H1 (cell line): ENCODE results near the gene SPON2. TPM values are rescaled to one million over a fixed set of nuclear protein-coding genes. Genes with fewer than 3 reads are reported as not detected.

ENCODE experiments used
- CTCF ChIA-PET: fragments of 300-600 bp; sonication (Branson Sonifier 250); formaldehyde crosslinking; loops from one replicate; lab custom pipeline; 2021; ENCODE audit not compliant: partially characterized antibody; lab: Charles Lee
- POLR2A ChIA-PET: fragments of 300-600 bp; sonication (Branson Sonifier 250); formaldehyde crosslinking; loops from one replicate; lab custom pipeline; 2021; ENCODE audit warnings: inconsistent platforms; ENCODE audit not compliant: partially characterized antibody; lab: Charles Lee
- DNase-seq, 2 experiments: peaks; one replicate each; pipeline versions ENCODE4 v3.0.0 to v3.0.0-alpha.2; 2010 to 2022; ENCODE audit warnings: low spot score in 2 of 2, low read depth in 1 of 2, mixed read lengths in 1 of 2
- FAIRE-seq: peaks from 2 replicates; lab custom pipeline; 2011; peaks lifted over from hg19 to GRCh38; lab: Jason Lieb, UNC
- H2AFZ ChIP-seq: 2 replicates; pipeline ENCODE4 v1.8.1; 2012; ENCODE audit warnings: low read length, inconsistent platforms
- H2AK5ac ChIP-seq: 2 replicates; pipeline ENCODE4 v1.6.1; 2013; ENCODE audit warnings: low read depth, low read length
- H2BK120ac ChIP-seq: replicated peaks from 2 replicates; pipeline ENCODE3; 2013; ENCODE audit warnings: low read depth, low read length, inconsistent platforms
- H2BK12ac ChIP-seq: 2 replicates; pipeline ENCODE4 v1.6.1; 2013; ENCODE audit warnings: low read depth, low read length
- H2BK15ac ChIP-seq: 2 replicates; pipeline ENCODE4 v1.6.1; 2013; ENCODE audit warnings: low read length
- H2BK20ac ChIP-seq: 2 replicates; pipeline ENCODE4 v1.6.1; 2013; ENCODE audit warnings: low read length
- H2BK5ac ChIP-seq: 2 replicates; pipeline ENCODE4 v1.6.1; 2013; ENCODE audit warnings: low read depth, low read length
- H3K14ac ChIP-seq: 2 replicates; pipeline ENCODE4 v1.6.1; 2013; ENCODE audit warnings: inconsistent platforms; ENCODE audit not compliant: insufficient read length
- H3K18ac ChIP-seq: 2 replicates; pipeline ENCODE4 v1.6.1; 2013; ENCODE audit warnings: low read length; ENCODE audit errors: extremely low read depth
- H3K23ac ChIP-seq: 2 replicates; pipeline ENCODE4 v1.6.1; 2013; ENCODE audit warnings: inconsistent platforms; ENCODE audit not compliant: insufficient read length
- H3K23me2 ChIP-seq: 2 replicates; pipeline ENCODE4 v1.6.1; 2013; ENCODE audit warnings: low read depth, low read length
- H3K27ac ChIP-seq: 2 replicates; pipeline ENCODE4 v1.6.1; 2011; ENCODE audit warnings: low read depth, low read length, inconsistent platforms
- H3K27me3 ChIP-seq, 4 experiments: replicated peaks in 1 of 4; 1 replicate in 1 of 4; 2 replicates in 3 of 4; pipeline versions ENCODE4 v1.6.1 to v1.8.1; 2011 to 2013; ENCODE audit warnings: low read length in 3 of 4, mild to moderate bottlenecking in 3 of 4, inconsistent platforms in 2 of 4, mixed read lengths in 2 of 4, moderate library complexity in 1 of 4; ENCODE audit not compliant: control insufficient read depth in 3 of 4, insufficient read depth in 3 of 4; ENCODE audit errors: extremely low read depth in 1 of 4
- H3K36me3 ChIP-seq, 4 experiments: 2 replicates each; pipeline versions ENCODE4 v1.6.1 to v1.8.1; 2011 to 2013; ENCODE audit warnings: mild to moderate bottlenecking in 4 of 4, low read length in 3 of 4, moderate library complexity in 2 of 4, control low read depth in 1 of 4, inconsistent platforms in 1 of 4; ENCODE audit not compliant: insufficient read depth in 4 of 4, control insufficient read depth in 2 of 4
- H3K4ac ChIP-seq: replicated peaks from 2 replicates; pipeline ENCODE3; 2013; ENCODE audit warnings: low read length, low read depth, mixed read lengths, inconsistent platforms; ENCODE audit not compliant: insufficient read length
- H3K4me1 ChIP-seq, 4 experiments: replicated peaks in 1 of 4; 1 replicate in 1 of 4; 2 replicates in 3 of 4; pipeline versions ENCODE4 v1.6.1 to v1.8.1; 2011 to 2013; ENCODE audit warnings: low read length in 3 of 4, inconsistent platforms in 2 of 4, mixed read lengths in 1 of 4; ENCODE audit not compliant: insufficient read depth in 4 of 4, control insufficient read depth in 3 of 4
- H3K4me2 ChIP-seq, 2 experiments: 2 replicates each; pipeline versions ENCODE4 v1.6.1 to v1.8.1; 2011 to 2013; ENCODE audit warnings: low read depth in 2 of 2, low read length in 2 of 2, control low read depth in 1 of 2, inconsistent platforms in 1 of 2, mild to moderate bottlenecking in 1 of 2; ENCODE audit not compliant: insufficient read depth in 1 of 2
- H3K4me3 ChIP-seq, 4 experiments: fragments of 200-600, 300-600 bp in 1 of 4; sonication (generic), shearing (Covaris generic), sonication (Bioruptor Twin) in 1 of 4; 2 replicates each; pipeline versions ENCODE4 v1.5.1 to v1.8.1; 2011 to 2016; ENCODE audit warnings: low read length in 4 of 4, low read depth in 3 of 4, control low read depth in 2 of 4, inconsistent platforms in 2 of 4, mild to moderate bottlenecking in 2 of 4, mixed read lengths in 1 of 4, moderate library complexity in 1 of 4; ENCODE audit not compliant: insufficient read depth in 2 of 4; ENCODE audit errors: extremely low read depth in 1 of 4
- H3K56ac ChIP-seq: replicated peaks from 2 replicates; pipeline ENCODE3; 2013; ENCODE audit warnings: low read depth, mild to moderate bottlenecking, mixed read lengths, low read length, inconsistent platforms; ENCODE audit not compliant: insufficient read length
- H3K79me1 ChIP-seq: 2 replicates; pipeline ENCODE4 v1.6.1; 2013; ENCODE audit warnings: low read depth, low read length, control low read depth
- H3K79me2 ChIP-seq, 2 experiments: 2 replicates each; pipeline versions ENCODE4 v1.6.1 to v1.8.1; 2012 to 2013; ENCODE audit warnings: low read length in 2 of 2, mild to moderate bottlenecking in 2 of 2, inconsistent platforms in 1 of 2; ENCODE audit not compliant: insufficient read depth in 2 of 2, control insufficient read depth in 1 of 2
- H3K9ac ChIP-seq, 4 experiments: replicated peaks in 1 of 4; 1 replicate in 1 of 4; 2 replicates in 3 of 4; pipeline versions ENCODE4 v1.6.1 to v1.8.1; 2011 to 2013; ENCODE audit warnings: low read depth in 3 of 4, low read length in 3 of 4, control low read depth in 2 of 4, mild to moderate bottlenecking in 2 of 4, moderate library complexity in 2 of 4, inconsistent platforms in 1 of 4; ENCODE audit errors: extremely low read depth in 1 of 4
- H3K9me3 ChIP-seq, 2 experiments: 2 replicates each; pipeline versions ENCODE4 v1.6.1 to v1.8.1; 2012 to 2013; ENCODE audit warnings: mild to moderate bottlenecking in 2 of 2, moderate library complexity in 2 of 2, control low read depth in 1 of 2, inconsistent platforms in 1 of 2, low read depth in 1 of 2, low read length in 1 of 2, mixed read lengths in 1 of 2; ENCODE audit not compliant: insufficient read depth in 2 of 2
- H4K20me1 ChIP-seq, 2 experiments: replicated peaks in 1 of 2; 2 replicates each; pipeline versions ENCODE3 to v1.8.1; 2011 to 2013; ENCODE audit warnings: inconsistent platforms in 2 of 2, low read length in 2 of 2, mild to moderate bottlenecking in 1 of 2; ENCODE audit not compliant: insufficient read depth in 2 of 2, control insufficient read depth in 1 of 2
- H4K5ac ChIP-seq: 2 replicates; pipeline ENCODE4 v1.6.1; 2013; ENCODE audit warnings: low read length, low read depth, mixed read lengths, inconsistent platforms; ENCODE audit not compliant: insufficient read length
- H4K8ac ChIP-seq: 2 replicates; pipeline ENCODE4 v1.8.0; 2013; ENCODE audit warnings: mild to moderate bottlenecking, moderate library complexity, low read length, inconsistent platforms; ENCODE audit not compliant: insufficient read depth; ENCODE audit errors: extremely low read depth
- H4K91ac ChIP-seq: replicated peaks from 2 replicates; pipeline ENCODE3; 2013; ENCODE audit warnings: low read length, mixed read lengths, inconsistent platforms; ENCODE audit not compliant: insufficient read length
- ATF3 ChIP-seq: IDR thresholded peaks from 2 replicates; pipeline ENCODE4 v1.6.1; 2011; ENCODE audit warnings: low read depth, mild to moderate bottlenecking, low read length; ENCODE audit not compliant: insufficient read depth
- CTCF ChIP-seq, 3 experiments: IDR thresholded peaks; 1 replicate in 2 of 3; 2 replicates in 1 of 3; pipeline versions ENCODE4 v1.5.1 to v1.6.1; 2011; ENCODE audit warnings: low read length in 3 of 3, mild to moderate bottlenecking in 3 of 3, inconsistent platforms in 2 of 3, low read depth in 1 of 3, moderate library complexity in 1 of 3; ENCODE audit not compliant: insufficient read depth in 1 of 3; ENCODE audit errors: control extremely low read depth in 1 of 3
- KDM1A ChIP-seq: fragments of 200-600, 300-600 bp; sonication (generic); IDR thresholded peaks from 2 replicates; pipeline ENCODE4 v1.7.1; 2016; ENCODE audit warnings: mild to moderate bottlenecking, low read length, borderline replicate concordance
- KDM4A ChIP-seq: IDR thresholded peaks from one replicate; pipeline ENCODE4 v1.7.1; 2012; ENCODE audit warnings: low read depth, mild to moderate bottlenecking, moderate library complexity, low read length, inconsistent platforms; ENCODE audit not compliant: severe bottlenecking
- NANOG ChIP-seq: IDR thresholded peaks from 2 replicates; pipeline ENCODE4 v1.6.1; 2011; ENCODE audit warnings: low read length, low read depth, mild to moderate bottlenecking, inconsistent platforms; ENCODE audit not compliant: insufficient read depth, poor library complexity, severe bottlenecking
- NRF1 ChIP-seq: IDR thresholded peaks from 2 replicates; pipeline ENCODE4 v1.6.1; 2011; ENCODE audit warnings: mild to moderate bottlenecking, low read depth, low read length, improper control_type of control experiment
- RAD21 ChIP-seq, 2 experiments: IDR thresholded peaks in 1 of 2; conservative IDR thresholded peaks in 1 of 2; 2 replicates each; pipeline ENCODE4 v1.6.1; 2011; ENCODE audit warnings: low read depth in 2 of 2, low read length in 2 of 2, improper control_type of control experiment in 1 of 2, inconsistent platforms in 1 of 2, mild to moderate bottlenecking in 1 of 2, moderate library complexity in 1 of 2
- SIRT6 ChIP-seq: IDR thresholded peaks from one replicate; pipeline ENCODE4 v1.7.1; 2012; ENCODE audit warnings: low read length, inconsistent platforms
- TAF7 ChIP-seq: optimal IDR thresholded peaks from 2 replicates; pipeline ENCODE3; 2011; ENCODE audit warnings: low read depth, mild to moderate bottlenecking, inconsistent platforms, low read length, moderate library complexity, borderline replicate concordance
- WGBS, 2 experiments: shearing (Covaris generic) in 1 of 2; methylation state at CpG; one replicate each; pipeline versions ENCODE4 v1.1.6 to v1.1.7; 2013 to 2015; ENCODE audit warnings: low lambda C conversion rate in 2 of 2, mixed read lengths in 2 of 2, inconsistent platforms in 1 of 2, low coverage in 1 of 2, missing lambda C conversion rate in 1 of 2; ENCODE audit not compliant: insufficient replicate concordance in 2 of 2, insufficient coverage in 1 of 2, insufficient read length in 1 of 2; ENCODE audit errors: extremely low coverage in 1 of 2, missing lambda C conversion rate in 1 of 2; 5-methylcytosine and 5-hydroxymethylcytosine counted together
- polyA plus RNA-seq, 7 experiments: library from polyadenylated mRNA; depleted of rRNA in 3 of 7; stranded (reverse) in 5 of 7; unstranded in 2 of 7; fragments of >200 nt in 5 of 7; fragments of 200-250 nt in 2 of 7; gene quantifications; 1 replicate in 5 of 7; 2 replicates in 1 of 7; 4 replicates in 1 of 7; pipeline versions ENCODE4 v1.2.1 to v1.2.3, GENCODE V29; 2011 to 2013; ENCODE audit warnings: missing spikeins in 2 of 7, mixed read lengths in 2 of 7
- total RNA-seq: library from RNA; stranded (reverse); fragmentation: NEBNext Ultra II Directional; extraction: Animal tissue kit (Norgen Biotek cat#: 25700); gene quantifications from 2 replicates; pipeline ENCODE4 v1.2.1, GENCODE V29; 2021

SPON2 gene
- total and polyA plus RNA-seq, 2 of the 8 experiments (the other 6 are each of a cell fraction or from before 2014, with no cell fraction given), result 2.8 to 3.2 TPM

GRCh38 chr4:1136048-1136447 is 36.3 kb downstream of the SPON2 start:
- no peak overlapping the region for H2AFZ ChIP-seq
- no peak overlapping the region for H2BK20ac ChIP-seq
- H2AK5ac ChIP-seq, result no peak overlapping the region
- no peak for FAIRE-seq
- H2BK12ac ChIP-seq, result no peak overlapping the region
- no peaks in the 10 kb centered on the region for H3K27me3 ChIP-seq
- ChIA-PET CTCF (interaction anchor here (0.8 kb wide), 1 partner anchor 210 kb away, joined by 4 read pairs; no protein-coding TSS in a partner anchor), POLR2A (no interaction called here)
- H3K27ac ChIP-seq, result no peak overlapping the region
- H3K56ac ChIP-seq, result no peak overlapping the region
- H3K9me3 ChIP-seq, result no peaks in the 10 kb centered on the region
- no peaks in the 10 kb centered on the region; the same call in 1 of the 2 replicates for H3K79me1 ChIP-seq
- no peak overlapping the region for H2BK15ac ChIP-seq
- no peak overlapping the region for H3K9ac ChIP-seq
- no peak overlapping the region for H4K5ac ChIP-seq
- no peak overlapping the region for H4K8ac ChIP-seq
- no peak overlapping the region for H3K4me2 ChIP-seq
- H4K91ac ChIP-seq, result no peak overlapping the region
- H3K4me3 ChIP-seq, result no peak overlapping the region
- H3K23ac ChIP-seq, result no peak overlapping the region
- no peaks in the 10 kb centered on the region for H3K4me1 ChIP-seq
- no peak overlapping the region for H3K4ac ChIP-seq
- 89% methylated on average over 4 of the region's 4 CpGs; no CpG with 5 or more reads in 1 of the 2 experiments for WGBS, 2 experiments
- H3K23me2 ChIP-seq, result no peaks in the 10 kb centered on the region
- H3K36me3 ChIP-seq, result no peaks in the 10 kb centered on the region
- no peaks in the 10 kb centered on the region for H4K20me1 ChIP-seq
- no peak overlapping the region for H2BK120ac ChIP-seq
- no peak for TF ChIP-seq KDM4A
- TF ChIP-seq RAD21 (IDR thresholded peaks at IDR 0.05 in 1 of 2, conservative IDR thresholded peaks at IDR 0.05 in 1 of 2; ENCODE audit: low read depth in 2 of 2, low read length in 2 of 2), result no peak
- TF ChIP-seq TAF7, result no peak
- no peak for TF ChIP-seq NRF1
- no peak for TF ChIP-seq KDM1A
- no peak for TF ChIP-seq ATF3
- no peak for TF ChIP-seq CTCF (IDR thresholded peaks at IDR 0.05; ENCODE audit: control extremely low read depth in 1 of 3, insufficient read depth in 1 of 3, low read depth in 1 of 3, low read length in 3 of 3)
- TF ChIP-seq NANOG, result no peak
- no peak for TF ChIP-seq SIRT6
- H3K14ac ChIP-seq, result no peak overlapping the region
- no peaks in the 10 kb centered on the region for H3K79me2 ChIP-seq
- H3K18ac ChIP-seq, result no peak overlapping the region
- no peak for DNase-seq
- no peak overlapping the region for H2BK5ac ChIP-seq
